Lower leg skin (tissue), 3 donors: Measurements from ENCODE around the gene IL23R.

Experiments
- CTCF ChIP-seq, 3 donors: fragments of 450-650 bp; IDR thresholded peaks; one replicate each; pipeline ENCODE4 v1.5.1; 2016; ENCODE audit warnings: antibody characterized with exemption in 3 of 3, mild to moderate bottlenecking in 3 of 3, moderate library complexity in 2 of 3
- POLR2A ChIP-seq, 2 donors: fragments of 450-650 bp; IDR thresholded peaks; one replicate each; pipeline ENCODE4 v1.6.1; 2016 to 2017; ENCODE audit warnings: antibody characterized with exemption in 2 of 2, mild to moderate bottlenecking in 1 of 2, moderate library complexity in 1 of 2

- TF ChIP-seq CTCF (IDR thresholded peaks at IDR 0.05) (no peak), POLR2A (IDR thresholded peaks at IDR 0.05) (no peak)
These were observed 39.3 kb upstream of the IL23R start for GRCh38 chr1:67126974-67127373.
